HG03103 (cell line): ENCODE data around the gene ZFP92.
"Not testable (repeated sequence)": the region's sequence is repeated elsewhere in the genome, so short reads cannot be mapped to it uniquely, and the experiment has no call there.

Experiments used
- ATAC-seq: cut with Tn5 transposase; IDR thresholded peaks from one replicate; pipeline ENCODE4 v1.9.1; 2021; ENCODE audit warnings: low read depth; ENCODE audit not compliant: unreplicated experiment

Gene ZFP92

DNA sequence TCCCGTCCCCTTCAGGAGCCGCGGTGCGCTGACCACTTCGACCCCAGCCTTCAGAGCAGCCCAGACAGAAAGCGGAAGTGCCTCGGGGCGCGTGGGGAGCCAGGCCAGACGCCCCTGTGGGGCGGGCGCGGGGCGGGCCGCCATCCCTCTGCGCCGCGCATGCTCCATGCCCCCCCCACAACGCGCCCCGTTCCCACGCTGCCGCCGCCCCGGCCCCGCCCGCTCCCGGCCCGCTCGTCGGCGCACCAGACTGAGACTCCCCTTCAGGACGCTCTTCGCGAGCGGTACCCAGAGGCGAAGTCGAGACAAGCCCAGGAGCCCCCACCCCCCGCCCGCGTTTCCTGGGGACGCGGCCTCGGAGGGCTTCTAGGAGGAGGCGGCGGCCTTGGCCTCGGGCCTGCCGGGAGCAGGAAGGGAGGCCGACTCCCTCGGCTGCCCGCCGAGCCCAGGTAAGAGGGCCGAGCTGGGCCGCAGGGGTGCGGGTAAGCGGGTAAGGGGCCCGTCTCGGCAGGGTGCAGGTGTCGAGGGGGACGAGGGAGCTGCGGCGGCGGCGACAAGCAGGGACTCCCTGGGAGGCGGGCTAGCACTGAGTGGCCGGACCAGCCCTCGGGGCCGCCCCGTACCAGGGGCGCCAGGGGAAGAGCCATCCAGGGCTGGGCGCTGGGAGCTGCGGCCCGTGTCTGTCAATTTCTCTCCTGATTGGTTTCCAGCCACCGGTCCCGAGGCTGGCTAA, at the start of gene ZFP92:
TSS of gene ZFP92 (plus strand) at position 218 of the 733 bp plus-strand sequence. CDS start 6,851 bp downstream, outside the sequence.
- ATAC-seq, result peak; percentile 59

GRCh38 chrX:153361781-153362397, 49.4 kb upstream of the ZFP92 start:
- ATAC-seq, result no peak

GRCh38 chrX:153365670-153366069, 45.6 kb upstream of the ZFP92 start:
- ATAC-seq, result no peak

DNA sequence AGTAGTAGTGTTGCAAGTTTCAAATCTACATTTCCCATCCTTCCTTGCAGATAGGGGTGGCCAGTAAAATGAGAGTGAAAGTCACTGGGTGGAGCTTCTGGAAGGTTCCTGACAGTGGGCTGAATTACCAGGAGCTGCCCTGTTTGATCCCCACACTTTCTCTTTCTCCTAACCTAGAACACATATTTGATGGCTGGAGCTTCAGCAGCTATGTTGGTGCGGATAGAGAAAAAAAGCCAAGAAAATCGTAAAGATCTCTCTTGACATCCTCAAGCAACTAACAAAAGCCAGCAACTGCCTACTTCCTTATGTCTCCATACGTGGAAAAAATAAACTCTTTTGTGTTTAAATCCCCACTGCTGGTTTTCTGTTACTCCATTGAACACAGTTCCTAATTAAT, 45.2 kb upstream of the ZFP92 start:
- no peak for ATAC-seq

DNA sequence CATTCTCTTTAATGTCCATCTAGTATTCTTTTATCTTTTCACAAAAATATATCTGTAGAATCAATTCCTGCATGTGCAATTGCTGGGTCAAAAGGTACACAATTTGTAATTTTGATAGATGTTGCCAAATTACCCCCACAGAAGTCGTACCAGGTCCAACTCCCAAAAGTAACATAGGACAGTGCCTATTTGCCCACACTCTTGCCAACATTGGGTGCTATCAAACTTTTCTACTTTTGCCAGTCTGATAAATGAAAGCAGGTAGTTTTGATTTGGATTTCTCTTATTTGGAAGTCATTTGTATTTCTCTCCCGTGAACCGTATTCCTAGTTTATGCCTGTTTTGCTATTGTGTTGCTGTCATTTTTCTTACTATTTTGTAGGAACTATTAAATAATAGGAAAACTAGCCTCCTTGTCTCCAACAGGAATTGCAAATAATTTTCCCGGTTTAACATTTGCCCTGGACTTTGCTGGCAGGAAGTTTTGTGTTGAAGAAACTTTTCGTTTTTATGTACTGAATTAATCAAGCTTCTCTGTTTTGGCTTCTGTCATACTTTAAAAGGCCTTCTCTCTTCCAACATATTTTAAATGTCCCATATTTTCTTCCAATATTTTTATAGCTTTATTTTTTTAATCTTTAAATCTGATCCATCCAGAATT, 44.3 kb upstream of the ZFP92 start:
- no peak for ATAC-seq

GRCh38 chrX:153370293-153371055, 40.8 kb upstream of the ZFP92 start:
- no peak for ATAC-seq

DNA sequence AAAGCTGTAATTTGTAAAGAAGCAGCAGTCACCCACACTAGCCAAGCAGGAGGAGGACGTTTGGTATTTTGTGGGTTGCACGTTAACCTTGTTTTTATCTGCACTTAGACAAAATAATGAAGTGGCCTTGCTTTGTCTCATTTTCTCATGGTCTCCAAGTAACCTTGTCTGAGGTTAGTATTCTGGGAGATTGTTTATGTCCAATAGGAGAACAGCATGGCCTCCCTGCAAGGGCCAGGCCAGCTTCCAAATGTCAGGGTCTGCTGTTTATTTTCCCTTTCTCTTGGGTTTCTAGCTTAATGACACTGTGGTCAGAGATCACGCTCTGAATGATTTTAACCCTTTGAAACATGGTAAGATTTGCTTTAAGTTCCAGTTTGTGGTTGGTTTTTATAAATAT, 40.0 kb upstream of the ZFP92 start:
- no peak for ATAC-seq

DNA sequence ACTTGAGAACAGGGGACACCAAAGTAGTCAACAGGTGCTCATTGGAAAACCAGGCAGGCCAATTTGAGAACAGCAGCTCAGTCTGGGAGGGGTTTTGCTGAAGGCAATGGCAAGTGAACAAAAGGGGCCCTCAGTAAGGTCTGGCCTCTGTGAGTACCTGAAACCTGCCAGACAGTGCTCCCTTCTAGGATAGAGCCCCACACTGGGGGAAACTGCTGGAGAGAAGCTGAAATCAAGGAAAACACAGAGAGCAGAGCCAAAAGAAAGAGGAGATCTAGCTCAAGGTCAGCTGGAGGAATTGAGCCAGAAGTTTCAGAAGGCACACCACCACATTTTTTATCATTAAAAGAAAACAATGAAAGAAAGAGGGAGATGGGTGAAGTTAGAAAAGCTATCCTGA, 38.3 kb upstream of the ZFP92 start:
- ATAC-seq, result no peak

DNA sequence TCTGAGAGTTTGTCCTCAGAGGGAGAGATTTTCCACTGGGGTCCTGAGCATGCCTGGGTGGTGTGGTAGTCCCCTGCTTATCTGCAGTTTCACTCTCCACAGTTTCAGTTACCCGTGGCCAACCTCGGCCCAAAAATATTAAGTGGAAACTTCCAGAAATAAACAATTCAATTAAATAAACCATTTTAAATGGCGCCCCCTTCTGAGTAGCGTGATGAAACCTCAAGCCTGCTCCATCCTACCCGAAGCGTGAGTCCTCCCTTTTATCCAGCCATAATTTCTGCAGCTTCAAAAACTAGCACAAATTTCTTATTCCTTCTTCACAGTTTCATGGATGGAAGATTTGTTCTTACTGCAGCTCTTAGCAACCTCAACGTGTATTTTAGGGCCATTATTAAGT, 36.8 kb upstream of the ZFP92 start:
- no peak for ATAC-seq

GRCh38 chrX:153375571-153375970, 35.7 kb upstream of the ZFP92 start:
- no peak for ATAC-seq

GRCh38 chrX:153377727-153378126, 33.5 kb upstream of the ZFP92 start:
- no peak for ATAC-seq

DNA sequence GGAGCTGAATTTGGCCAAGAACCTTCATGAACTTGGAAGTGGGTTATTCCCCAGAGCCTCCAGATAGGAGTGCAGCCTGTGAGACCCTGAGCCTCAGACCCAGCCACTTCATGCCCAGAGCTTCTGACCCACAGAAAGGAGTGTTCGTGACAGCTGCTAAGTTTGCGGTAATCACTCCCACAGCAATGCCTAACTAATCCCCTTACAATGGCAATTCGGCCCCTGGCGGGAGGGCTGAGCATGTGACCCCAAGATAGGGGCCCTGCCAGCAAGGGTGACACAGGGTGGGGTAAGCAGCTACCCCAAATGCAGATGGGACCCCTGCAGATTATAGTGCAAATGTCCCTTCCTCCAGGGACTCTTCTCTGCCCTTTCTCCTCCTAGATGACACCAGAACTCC, 32.7 kb upstream of the ZFP92 start:
- ATAC-seq, result no peak

- ATAC-seq, result no peak
These were observed 31.8 kb upstream of the ZFP92 start for GRCh38 chrX:153379508-153379907.

DNA sequence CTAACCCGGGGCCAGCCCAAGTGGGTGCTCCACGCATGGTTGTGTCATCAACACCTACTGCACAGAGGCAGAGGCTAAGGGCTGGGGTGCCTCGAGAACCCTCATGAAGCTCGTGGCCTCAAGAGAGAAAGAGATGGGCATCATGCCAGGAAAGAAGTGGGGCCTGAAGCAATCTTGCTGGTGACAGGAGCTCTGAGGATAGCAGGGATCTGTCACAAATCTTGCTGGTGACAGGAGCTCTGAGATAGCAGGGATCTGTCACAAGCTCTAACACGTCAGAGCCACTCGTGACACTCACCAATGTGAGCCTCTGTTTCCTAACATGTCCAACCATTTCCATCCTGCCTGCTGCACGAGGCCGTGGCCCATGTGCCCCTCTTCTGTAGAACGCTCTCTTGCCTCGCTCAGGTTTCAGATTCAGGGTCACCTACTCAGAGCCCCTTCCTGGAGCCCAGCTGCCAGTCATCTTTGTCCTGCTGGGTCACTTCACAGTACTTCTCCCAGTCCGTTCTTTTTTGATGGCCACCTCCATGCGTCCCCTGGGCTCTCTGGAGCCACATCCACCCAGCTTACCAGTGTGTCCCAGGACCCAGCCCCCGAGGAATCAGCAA, 31.2 kb upstream of the ZFP92 start:
- no peak for ATAC-seq

DNA sequence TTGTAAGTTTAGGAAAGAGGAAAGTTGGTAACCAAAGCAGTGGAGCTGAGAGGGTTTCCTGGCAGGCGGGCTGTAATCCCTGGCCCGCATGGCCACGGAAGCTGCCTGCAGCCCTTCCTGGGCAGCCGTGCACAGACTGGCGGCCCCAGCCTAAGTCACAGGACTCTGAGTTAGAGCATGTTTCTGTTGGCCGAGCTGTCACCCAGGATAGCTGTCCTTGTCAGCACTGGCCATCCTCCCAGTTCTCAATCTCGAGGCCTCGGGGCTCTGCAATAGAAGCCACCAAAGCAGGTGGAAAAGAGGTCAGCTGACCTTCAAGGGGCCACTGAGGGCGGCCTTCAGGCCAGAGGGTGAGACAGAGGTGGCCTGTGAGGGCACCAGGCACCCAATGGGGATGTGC, 30.6 kb upstream of the ZFP92 start:
- no peak for ATAC-seq

DNA sequence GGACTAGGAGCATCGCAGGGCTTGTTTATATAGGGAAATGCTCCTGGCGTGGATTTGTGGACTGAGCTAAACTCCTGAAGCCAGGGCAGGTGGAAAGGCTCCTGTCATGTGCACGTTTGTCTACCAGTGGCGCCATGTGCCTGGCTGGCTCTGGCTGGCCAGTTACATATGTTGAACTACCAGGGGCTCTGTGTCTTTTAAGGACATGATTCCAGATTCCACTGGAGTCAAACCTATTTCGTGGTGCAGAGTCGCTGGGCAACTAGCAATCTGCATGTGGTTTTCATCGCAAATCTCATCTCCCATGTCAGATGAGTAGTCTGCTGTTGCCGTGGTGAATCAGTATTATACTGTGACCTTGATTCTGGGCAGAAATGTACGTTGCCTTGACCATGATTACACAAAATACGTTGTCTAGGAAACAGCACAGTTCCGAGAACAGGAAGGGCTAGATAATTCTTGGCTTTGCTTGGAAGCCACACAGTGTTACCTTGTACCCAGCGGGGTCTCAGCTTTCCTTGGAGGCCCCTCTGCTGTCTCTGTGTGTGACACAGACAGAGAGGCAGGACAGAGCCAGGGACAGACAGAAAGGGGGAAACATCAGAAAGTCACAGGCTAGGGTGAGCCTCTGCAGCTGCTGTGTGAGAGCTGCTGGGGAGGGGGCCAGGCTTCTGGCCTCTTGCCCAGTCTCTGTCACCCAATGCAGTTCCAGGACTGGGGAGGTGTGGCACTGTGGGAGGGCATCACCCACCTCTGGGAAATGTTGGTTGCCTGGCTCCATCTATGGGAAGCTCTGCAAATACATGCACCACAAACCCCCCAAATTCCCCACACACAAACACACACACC, 29.4 kb upstream of the ZFP92 start:
- no peak for ATAC-seq

DNA sequence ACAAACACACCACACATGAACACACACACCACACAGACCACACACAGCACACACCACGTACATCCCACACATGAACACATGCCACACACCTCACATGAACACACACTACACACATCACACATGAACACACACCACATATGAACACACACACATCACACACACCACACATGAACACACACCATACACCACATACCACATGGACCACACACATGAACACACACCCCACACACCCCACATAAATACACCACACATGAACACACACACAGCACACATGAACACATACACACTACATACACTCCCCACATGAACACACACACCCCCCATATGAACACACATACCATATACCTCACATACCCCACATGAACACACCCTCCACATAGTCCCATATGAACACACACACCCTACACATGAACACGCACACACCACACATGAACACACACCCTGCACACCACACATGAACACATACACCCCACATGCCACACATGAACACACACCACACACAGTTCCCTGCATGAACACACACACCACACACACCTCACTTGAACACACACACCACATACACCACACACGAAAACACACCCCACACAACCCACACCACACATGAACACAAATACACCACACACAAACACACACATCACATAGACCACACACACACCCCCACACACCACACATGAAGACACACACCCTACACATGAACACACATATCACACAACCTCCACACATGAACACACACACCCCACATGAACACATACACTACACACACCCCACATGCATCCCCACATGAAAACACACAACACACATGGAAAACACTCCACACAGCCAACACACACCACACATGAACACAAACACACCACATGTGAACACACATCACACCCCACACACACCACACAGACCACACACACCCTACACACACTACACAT, 28.4 kb upstream of the ZFP92 start:
- no peak for ATAC-seq

DNA sequence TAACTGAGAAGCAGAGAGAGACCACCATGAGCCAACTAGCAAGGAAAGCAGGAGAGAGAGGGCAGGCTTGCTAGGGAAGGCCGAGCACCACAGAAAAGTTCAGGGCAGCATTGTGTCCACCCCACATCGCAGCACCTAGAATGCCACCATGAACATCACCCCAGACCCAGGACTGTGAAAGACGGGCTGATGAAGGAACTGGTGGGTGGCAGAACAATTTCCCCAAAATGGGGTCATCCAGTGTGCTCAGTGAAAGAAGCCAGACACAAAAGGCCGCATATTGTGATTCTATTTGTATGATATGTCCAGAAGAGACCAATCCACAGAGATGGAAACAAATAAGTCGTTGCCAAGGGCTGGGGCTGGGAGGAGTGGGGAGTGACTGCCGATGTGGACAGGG, 26.9 kb upstream of the ZFP92 start:
- no peak for ATAC-seq

DNA sequence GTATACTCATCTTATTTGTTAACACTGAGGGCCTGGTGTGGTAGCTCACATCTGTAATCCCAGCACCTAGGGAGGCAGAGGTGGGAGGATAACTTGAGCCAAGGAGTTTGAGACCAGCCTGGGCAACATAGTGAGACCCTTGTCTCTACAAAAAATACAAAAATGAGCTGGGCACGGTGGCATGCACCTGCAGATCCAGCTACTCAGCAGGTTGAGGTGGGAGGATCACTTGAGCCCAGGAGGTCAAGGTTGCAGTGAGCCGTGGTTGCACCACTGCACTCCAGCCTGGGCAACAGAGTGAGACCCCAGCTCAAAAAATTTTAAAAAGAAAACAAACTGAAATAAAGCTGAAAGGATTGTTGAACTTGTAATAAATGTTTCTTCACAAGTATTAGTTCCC, 26.3 kb upstream of the ZFP92 start:
- not testable (repeated sequence) for ATAC-seq
